ENCODE measurements around the gene CPED1.

- TF ChIP-seq CTCF (conservative IDR thresholded peaks at IDR 0.05) (no peak), ZFX (IDR thresholded peaks at IDR 0.05) (no peak)
Measured at GRCh38 chr7:121205777-121206176, 217.3 kb downstream of the CPED1 start.

All from C4-2B (cell line).